GM18858 (cell line): ENCODE results near the gene DOCK3.
A peak's percentile ranks its signal among the peaks of the same experiment; 100 is the strongest.
"Not testable (repeated sequence)": the region's sequence is repeated elsewhere in the genome, so short reads cannot be mapped to it uniquely, and the experiment has no call there.

ENCODE experiments used
- ATAC-seq: cut with Tn5 transposase; IDR thresholded peaks from one replicate; pipeline ENCODE4 v1.9.1; 2021; ENCODE audit not compliant: unreplicated experiment

DOCK3 gene

DNA sequence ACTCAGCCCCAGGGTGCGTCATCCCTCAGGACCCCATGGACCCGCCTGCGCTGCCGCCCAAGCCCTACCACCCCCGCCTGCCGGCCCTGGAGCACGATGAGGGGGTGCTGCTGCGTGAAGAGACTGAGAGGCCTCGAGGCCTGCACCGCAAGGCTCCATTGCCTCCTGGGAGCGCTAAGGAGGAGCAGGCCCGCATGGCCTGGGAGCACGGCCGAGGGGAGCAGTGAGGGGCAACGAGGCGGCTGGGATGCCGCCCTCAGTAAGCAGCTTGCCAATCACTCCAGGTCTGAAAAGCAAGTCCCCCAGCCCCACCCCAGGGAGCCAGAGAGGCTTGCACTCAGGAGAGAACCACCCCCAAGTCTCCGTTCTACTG, 706.6 kb downstream of the DOCK3 start:
- ATAC-seq: no peak

DNA sequence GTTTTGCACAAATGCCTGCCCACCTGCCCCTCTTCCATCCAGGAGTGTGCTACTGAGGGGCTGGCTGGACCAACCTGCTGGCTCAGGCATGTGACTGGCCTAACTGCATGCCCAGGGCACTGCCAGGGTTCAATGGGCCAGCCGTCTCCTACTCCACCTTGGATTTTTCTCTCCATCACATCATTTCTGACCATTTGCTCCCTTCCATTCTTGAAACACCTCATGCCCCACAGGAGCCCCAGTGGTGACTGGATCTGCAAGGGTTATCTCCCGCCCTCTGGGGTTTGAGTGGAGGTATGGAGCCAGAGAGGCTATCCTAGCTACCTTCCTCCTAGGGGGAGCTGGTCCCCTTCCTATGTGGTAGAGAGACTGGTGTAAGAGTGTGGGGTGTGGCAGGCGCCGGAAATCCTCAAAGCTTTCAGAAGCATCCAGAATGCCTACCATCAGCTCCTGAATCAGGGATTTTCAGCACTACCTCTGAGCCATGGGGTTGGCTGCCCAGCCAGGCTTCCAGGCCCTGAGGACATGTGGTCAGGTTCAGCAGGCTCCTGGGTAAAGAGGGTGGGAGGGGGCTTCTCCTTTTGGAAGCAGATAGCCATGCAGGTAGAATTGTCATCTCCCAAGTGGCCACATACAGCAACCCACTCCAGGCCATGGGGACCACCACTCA, 707.5 kb downstream of the DOCK3 start:
- no peak for ATAC-seq

DNA sequence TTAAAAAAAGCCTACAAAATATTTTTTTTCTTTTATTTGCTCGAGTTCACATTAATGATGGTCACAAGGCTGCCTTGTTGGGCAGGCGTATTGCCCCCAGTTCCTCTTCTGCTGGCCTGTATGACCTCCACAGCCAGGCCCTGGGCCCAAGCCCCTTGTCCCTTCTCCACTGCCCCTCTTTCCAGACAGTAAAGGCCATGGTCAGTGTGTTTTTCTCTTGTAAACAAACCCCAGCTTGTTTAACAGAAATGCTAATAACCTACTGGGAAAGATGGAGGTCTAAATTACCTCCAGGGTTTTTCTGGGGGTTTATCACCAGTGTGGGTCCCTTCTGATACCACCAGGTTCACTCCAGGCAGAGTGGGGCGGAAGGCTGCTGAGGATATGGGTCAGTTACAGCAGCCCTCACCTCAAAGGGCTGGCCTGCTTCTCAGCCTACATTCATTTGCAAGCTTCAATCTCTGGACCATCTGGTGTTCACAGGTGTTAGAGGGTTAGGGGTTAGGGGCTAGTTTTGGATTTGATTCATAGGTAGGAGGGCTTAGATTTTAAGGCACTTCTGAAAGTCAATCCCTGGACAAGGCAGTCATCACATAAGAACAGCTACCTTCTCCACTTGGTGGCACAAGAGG, 708.3 kb downstream of the DOCK3 start:
- ATAC-seq: no peak

DNA sequence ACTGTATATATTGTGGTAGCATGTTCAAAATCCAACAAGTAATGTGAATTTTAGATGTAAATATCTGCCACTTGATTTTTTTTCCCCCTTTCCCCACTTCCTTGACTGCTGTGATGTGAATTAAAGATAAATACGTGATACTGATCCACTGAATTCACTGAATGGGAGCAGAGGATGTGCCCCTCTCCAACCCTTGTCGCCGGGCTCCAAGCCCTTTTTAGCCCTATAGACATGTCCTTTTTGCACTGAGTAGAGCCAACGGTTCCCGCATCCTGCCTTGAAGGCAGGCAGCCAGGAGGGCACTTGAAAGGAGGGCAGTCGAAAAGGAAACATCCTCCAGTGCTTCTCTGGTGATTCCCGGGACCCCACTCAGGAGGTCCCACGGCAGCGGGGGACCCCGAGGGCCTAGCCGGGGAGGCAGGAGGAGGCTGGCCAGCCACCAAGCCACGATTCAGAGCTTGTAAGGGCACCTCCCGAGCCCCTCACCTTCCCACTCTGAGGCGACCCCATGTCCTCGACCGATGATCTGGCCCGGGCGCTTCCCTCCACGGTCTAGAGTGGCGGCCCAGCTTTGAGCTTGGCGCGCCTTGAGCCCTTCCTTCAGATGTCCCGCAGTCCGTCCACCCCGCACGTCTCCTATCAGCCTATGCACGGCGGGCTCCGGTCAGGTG, 709.5 kb downstream of the DOCK3 start:
- ATAC-seq: no peak

DNA sequence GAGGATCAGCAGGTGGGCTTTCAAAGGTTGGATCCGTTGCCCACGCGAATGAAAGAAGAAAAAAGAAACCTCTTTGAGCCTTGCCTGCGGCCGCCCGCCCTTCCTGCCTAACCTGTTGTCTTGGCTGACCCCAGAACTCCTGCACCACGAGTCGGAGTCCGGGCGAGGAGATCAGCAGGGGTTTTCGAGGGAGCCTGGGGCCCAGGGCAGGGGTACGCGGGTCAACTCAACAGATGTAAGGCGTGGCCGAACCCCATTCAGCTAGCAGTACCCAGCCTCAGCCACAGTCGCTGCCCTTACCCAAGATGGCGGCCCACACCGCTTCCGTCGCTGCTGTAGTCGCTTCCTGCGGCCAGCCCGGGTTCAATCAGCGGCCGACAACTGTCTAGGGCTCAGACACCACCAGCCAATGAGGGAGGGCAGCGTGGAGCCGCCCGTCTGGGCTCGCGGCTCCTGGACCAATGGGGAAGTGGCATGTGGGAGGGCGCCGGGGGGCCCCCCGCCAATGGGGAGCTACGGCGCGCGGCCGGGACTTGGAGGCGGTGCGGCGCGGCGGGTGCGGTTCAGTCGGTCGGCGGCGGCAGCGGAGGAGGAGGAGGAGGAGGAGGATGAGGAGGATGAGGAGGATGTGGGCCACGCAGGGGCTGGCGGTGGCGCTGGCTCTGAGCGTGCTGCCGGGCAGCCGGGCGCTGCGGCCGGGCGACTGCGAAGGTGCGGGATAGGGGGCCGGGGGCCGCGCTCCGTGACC, 710.2 kb downstream of the DOCK3 start, which contains the start of gene MANF:
Gene MANF, plus strand, starts transcription at position 566 of the 748 bp plus-strand sequence. Its CDS starts 52 bp downstream, at position 618.
- peak; percentile 85 for ATAC-seq

GRCh38 chr3:51385621-51386091, 710.9 kb downstream of the DOCK3 start:
- ATAC-seq: no peak

- no peak for ATAC-seq
These were observed 711.6 kb downstream of the DOCK3 start for GRCh38 chr3:51386159-51386851.

DNA sequence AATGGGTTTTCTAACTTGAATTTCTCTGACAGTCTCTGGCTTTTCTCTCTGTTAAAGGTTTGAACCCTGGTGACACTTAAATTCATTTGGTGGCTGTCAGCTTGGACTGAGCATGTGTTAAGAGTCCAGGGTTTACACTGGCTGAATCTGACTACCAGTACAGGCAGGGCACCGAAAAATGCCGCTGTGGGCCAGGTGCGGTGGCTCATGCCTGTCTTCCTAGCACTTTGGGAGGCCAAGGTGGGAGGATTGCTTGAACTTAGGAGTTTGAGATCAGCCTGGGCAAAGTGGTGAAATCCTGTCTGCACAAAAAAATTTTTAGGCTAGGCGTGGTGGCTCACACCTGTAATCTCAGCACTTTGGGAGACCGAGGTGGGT, 712.1 kb downstream of the DOCK3 start:
- no peak for ATAC-seq

GRCh38 chr3:51387281-51387680, 712.6 kb downstream of the DOCK3 start:
- not testable (repeated sequence) for ATAC-seq

- no peak for ATAC-seq
These were observed 713.7 kb downstream of the DOCK3 start for GRCh38 chr3:51388286-51389029.

GRCh38 chr3:51389423-51390183, 714.9 kb downstream of the DOCK3 start:
- ATAC-seq: no peak

DNA sequence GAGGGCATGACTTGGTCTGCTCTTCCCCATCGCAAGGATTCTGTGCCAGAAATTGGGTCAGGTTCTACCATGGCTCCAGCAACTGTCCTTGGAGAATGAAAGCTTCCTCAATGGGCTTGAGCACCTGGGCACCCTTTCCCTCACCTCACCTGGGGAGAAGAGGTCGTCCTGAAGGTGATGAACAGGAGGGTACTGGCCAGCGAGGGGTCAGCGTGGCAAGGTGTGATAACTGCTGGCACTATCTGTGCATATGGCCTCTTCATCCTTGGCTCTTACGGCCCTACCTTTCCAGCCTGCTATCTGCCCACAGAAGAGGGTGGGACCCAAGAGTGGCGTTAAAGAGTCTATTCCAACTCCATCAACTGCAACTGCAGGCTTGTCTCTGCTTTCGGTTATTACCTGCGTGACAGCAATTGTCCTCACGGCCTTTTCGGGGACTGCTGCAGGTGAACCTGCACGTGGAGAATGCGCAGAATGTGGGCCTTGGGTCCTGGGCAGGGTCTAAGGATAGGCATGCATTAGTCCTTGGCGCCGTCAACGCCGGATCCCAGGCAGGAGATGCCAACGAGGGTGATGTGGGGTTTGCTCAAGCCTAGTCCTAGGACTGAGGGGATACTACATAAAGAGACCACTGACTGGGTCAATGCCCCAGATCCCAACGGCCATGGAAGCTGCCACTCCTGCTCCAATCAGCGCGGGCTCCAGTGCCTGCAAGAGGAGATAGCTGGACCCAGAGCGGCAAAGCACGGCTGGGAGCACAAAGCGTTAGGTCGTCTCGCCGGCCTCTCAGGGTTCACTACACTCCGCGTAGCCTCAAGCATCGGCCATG, 715.7 kb downstream of the DOCK3 start:
- no peak for ATAC-seq

- ATAC-seq: peak; percentile 93
These were observed 716.4 kb downstream of the DOCK3 start, which contains the start of gene RBM15B for GRCh38 chr3:51391075-51391565. Gene RBM15B (plus strand): TSS chr3:51391285. CDS start chr3:51391400, 115 bp downstream.

DNA sequence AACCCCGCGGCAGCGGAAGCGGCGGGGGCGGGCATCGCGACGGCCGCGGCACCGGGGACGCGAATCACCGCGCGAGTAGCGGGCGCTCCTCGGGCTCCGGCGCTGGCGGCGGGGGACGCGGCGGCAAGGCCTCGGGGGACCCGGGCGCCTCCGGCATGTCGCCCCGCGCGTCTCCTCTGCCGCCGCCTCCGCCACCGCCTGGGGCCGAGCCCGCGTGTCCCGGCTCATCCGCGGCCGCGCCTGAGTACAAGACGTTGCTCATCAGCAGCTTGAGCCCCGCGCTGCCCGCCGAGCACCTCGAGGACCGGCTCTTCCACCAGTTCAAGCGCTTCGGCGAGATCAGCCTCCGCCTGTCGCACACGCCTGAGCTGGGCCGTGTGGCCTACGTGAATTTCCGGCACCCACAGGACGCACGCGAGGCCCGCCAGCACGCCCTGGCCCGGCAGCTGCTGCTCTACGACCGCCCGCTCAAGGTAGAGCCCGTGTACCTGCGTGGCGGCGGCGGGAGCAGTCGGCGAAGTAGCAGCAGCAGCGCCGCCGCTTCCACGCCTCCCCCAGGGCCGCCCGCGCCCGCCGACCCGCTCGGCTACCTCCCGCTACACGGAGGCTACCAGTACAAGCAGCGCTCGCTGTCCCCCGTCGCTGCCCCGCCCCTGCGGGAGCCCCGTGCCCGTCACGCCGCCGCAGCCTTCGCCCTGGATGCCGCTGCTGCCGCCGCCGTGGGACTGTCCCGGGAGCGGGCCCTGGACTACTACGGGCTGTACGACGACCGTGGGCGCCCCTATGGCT, 717.0 kb downstream of the DOCK3 start:
- ATAC-seq: peak; percentile 1

GRCh38 chr3:51392355-51393133, 717.8 kb downstream of the DOCK3 start:
- no peak for ATAC-seq

DNA sequence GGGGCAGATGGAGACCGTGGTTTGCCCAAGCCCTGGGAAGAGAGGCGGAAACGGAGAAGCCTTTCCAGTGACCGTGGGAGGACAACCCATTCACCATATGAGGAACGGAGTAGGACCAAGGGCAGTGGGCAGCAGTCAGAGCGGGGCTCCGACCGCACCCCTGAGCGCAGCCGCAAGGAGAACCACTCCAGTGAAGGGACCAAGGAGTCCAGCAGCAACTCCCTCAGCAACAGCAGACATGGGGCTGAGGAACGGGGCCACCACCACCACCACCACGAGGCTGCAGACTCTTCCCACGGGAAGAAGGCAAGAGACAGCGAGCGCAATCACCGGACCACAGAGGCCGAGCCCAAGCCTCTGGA, 718.4 kb downstream of the DOCK3 start:
- ATAC-seq: no peak

DNA sequence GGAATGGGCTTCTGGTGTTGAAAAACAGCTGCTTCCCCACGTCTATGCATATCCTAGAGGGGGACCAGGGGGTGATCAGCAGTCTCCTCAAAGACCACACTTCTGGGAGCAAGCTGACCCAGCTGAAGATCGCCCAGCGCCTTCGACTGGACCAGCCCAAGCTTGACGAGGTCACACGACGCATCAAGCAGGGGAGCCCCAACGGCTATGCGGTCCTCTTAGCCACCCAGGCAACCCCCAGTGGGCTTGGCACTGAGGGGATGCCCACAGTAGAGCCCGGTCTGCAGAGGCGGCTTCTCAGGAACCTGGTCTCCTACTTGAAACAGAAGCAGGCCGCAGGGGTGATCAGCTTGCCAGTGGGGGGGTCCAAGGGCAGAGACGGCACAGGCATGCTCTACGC, 718.8 kb downstream of the DOCK3 start:
- no peak for ATAC-seq
